Activated naive CD4-positive, alpha-beta T cell treated with anti-CD3 and anti-CD28 coated beads, Interleukin-2, amount 50 U/mL, for 16 hours (primary cell): Measurements from ENCODE around the gene CLCN7.

Source experiments
- DNase-seq: peaks from one replicate; pipeline ENCODE4 v3.0.0-alpha.2; 2020

The CLCN7 gene

GRCh38 chr16:1502092-1503004 is 27.5 kb upstream of the CLCN7 start:
- peak; percentile 9 for DNase-seq

- peak; percentile 9 for DNase-seq
These were observed 26.8 kb upstream of the CLCN7 start for GRCh38 chr16:1501630-1502029.

GRCh38 chr16:1500465-1501150 is 25.8 kb upstream of the CLCN7 start:
- DNase-seq = no peak

- DNase-seq = no peak
These were observed 25.1 kb upstream of the CLCN7 start for GRCh38 chr16:1499756-1500464.

GRCh38 chr16:1498899-1499676 is 24.3 kb upstream of the CLCN7 start:
- DNase-seq = peak; percentile 10

- peak; percentile 10 for DNase-seq
These were observed 22.3 kb upstream of the CLCN7 start for GRCh38 chr16:1497014-1497598.

GRCh38 chr16:1496464-1496863 is 21.6 kb upstream of the CLCN7 start:
- peak; percentile 9 for DNase-seq

- no peak for DNase-seq
These were observed 21.0 kb upstream of the CLCN7 start for GRCh38 chr16:1495889-1496262.

GRCh38 chr16:1495211-1495888 is 20.5 kb upstream of the CLCN7 start:
- DNase-seq = no peak

- DNase-seq = no peak
These were observed 19.9 kb upstream of the CLCN7 start for GRCh38 chr16:1494711-1495110.

- no peak for DNase-seq
These were observed 19.4 kb upstream of the CLCN7 start for GRCh38 chr16:1494129-1494640.

GRCh38 chr16:1493746-1494094 is 18.9 kb upstream of the CLCN7 start:
- DNase-seq = no peak

- peak; percentile 81 for DNase-seq
These were observed 18.3 kb upstream of the CLCN7 start, which contains the start of gene TELO2 for GRCh38 chr16:1492923-1493745. Gene TELO2 (plus strand): TSS chr16:1493360. CDS start chr16:1494282, 922 bp downstream.

GRCh38 chr16:1492082-1492922 is 17.5 kb upstream of the CLCN7 start:
- no peak for DNase-seq

- no peak for DNase-seq
These were observed 16.5 kb upstream of the CLCN7 start for GRCh38 chr16:1491327-1491726.

GRCh38 chr16:1489077-1489476 is 14.2 kb upstream of the CLCN7 start:
- no peak for DNase-seq

- no peak for DNase-seq
These were observed 13.8 kb upstream of the CLCN7 start, which contains the start of gene PTX4 for GRCh38 chr16:1488619-1489018. Gene PTX4 (minus strand): TSS chr16:1488944. CDS start chr16:1488909, 35 bp downstream.

GRCh38 chr16:1488054-1488601 is 13.3 kb upstream of the CLCN7 start:
- no peak for DNase-seq

GRCh38 chr16:1487395-1488053 is 12.7 kb upstream of the CLCN7 start:
- DNase-seq = no peak
